HG03108 (cell line): ENCODE data around the gene RGS5.

ENCODE experiments used
- ATAC-seq: cut with Tn5 transposase; IDR thresholded peaks from one replicate; pipeline ENCODE4 v1.9.1; 2021; ENCODE audit warnings: moderate library complexity; ENCODE audit not compliant: unreplicated experiment

The RGS5 gene

DNA sequence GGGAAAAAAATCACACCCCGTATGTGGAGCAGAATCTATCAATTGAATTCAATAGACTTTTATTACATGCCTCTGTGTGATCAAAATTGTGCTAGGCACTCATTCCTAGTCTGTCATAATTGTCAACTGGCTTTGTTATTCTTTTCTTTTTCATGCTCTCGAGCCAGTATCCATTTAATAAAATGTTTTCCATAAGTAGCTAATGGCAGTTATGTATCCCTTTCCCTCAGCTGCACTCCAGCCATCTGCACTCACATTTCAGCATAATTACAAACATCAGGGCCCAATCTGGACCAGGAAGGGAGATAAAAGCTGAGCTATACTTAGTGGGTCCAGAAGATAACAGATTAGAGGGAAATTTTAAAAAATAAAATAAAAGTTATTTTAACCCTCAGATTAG, 15.9 kb downstream of the RGS5 start:
- ATAC-seq = no peak

DNA sequence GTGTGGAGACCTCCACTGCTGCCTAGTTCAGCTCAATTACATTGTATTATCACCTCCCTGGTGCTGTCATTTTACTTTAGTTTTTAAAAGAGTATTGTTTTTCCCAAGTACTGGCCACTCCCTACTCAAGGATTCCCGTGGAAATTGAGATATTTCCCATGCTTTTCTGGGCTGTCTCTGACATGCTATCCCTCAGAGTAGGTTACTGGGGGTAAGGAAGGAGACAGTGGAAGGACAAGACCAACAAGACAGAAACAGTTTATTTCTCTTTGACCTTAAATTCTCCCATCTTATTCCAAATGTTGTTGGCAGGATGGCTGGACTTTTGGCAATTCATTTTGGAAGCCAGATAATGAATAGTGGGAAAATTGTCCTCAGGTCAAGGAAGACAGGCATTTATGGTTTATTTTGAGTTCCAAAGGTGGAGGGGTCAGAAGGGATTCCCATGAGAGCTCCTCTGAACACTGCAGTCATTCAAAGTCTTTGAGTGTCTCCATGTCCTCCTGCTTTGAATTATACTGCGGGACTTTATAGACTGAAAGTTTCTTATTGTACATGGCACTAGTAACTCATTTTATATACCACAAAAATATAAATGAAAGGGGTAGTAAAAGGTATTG, 20.3 kb downstream of the RGS5 start:
- ATAC-seq = no peak

DNA sequence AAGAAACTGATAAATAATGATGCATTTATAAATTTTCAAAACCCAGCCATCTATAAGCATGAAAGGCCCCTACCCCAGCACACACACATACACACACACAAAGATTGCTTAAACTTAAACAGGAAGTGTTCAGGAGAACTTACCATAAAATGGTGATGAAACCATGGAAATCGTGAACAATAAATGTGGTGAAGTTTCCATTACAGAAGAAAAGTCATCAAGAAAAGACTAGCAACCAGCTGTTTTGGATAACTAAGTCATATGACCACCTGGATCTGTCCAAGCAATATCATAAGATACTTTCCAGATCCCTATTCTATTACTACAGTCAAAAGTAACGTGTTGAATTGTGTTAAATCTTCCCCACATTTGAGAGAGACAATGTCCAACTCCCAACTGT, 24.1 kb downstream of the RGS5 start:
- ATAC-seq = no peak

DNA sequence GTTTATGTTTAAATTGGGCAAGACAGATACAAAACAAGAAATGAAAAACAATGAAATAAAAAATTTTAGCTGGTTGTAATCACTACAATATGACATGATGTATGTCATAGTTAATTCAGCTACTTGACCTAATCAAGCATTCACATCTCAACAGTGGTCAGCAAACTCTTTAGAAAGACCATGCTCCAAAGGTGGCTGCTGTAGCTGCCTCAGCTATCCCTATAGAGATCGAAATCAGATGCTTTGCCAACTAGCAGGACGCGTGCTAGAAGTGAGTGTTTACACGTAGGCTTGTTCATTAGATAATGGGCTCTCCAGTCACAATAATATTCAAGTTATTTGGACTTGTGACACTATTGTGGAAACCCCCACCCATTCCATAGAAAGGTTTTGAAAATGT, 25.9 kb downstream of the RGS5 start:
- no peak for ATAC-seq

DNA sequence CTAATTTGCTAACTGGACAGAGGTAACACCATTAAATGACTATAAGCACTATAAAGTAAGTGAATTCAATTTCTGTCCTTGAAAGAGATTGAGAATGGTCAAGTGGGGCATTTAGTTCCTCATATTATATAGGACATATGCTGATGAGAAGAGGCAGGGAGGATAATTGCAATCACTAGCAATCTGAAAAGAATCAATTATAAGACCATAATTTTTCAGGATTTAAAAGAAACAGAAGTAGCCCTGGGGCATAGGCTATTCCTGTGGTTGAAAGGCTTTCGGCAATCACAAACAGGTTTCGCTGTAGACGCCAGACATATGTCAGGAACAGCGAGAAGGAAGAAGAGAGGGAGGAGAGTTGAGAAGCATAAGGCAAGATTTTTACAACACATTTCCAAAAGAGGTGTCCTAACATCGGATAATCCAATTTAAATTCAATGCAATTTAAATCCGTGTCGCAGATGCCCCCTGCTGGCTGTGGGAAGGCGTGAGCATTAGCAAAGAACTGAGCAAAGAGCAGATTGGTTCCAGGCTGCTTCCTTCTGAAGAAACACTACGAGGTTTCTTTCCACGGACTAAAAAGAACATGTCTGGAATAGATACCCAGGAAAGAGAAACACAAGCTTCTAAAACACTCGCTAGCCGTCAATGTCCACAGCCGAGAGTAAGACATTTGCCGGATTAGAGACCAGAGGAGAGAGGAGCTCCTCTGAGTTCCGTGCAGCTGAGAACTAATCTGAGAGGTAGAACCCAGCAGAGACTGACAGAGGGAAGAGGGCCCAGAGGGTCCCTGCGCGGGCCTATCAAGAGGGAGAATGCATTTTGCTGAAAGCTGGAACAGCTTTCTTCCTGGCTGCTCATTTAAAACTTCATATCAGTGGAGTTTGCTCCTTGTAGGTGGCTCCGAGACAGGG, 27.9 kb downstream of the RGS5 start:
- no peak for ATAC-seq

DNA sequence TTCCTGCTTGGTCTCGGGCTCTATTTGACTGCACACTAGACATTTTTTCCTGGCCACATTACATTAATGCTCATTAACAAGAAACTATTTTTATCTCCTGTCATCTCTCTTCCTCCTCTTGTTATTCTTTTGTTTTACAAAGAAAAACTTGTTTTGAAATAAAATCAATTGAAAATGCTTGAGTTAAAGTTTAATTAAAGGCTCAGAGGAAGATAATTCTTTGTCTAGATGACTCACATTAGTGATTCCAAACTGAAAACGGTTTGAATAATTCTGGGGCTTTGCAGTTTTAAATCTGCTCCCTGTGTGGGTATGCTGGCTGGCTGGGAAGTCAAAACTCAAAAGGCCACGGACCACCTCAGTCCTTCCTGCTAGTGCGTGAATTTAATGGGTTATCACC, 29.6 kb downstream of the RGS5 start:
- no peak for ATAC-seq

DNA sequence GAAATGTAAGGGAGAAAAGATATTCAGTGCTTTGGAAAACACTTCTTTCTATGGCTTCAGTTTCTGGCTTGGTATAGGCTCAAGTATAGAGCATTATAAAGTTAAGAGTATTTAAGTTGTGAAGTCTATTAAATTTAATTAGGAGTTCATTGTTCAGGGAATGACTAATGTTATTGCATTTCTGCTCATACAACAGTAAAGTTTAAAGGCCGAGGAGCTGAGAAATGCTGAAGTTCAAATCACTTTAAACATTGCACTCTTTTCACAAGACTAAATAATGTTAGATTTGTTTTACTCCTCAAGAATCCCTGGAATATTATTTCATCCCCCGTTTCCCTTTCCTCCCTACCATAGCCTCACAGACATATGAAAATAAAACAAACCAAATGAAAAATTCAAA, 30.1 kb downstream of the RGS5 start:
- no peak for ATAC-seq

DNA sequence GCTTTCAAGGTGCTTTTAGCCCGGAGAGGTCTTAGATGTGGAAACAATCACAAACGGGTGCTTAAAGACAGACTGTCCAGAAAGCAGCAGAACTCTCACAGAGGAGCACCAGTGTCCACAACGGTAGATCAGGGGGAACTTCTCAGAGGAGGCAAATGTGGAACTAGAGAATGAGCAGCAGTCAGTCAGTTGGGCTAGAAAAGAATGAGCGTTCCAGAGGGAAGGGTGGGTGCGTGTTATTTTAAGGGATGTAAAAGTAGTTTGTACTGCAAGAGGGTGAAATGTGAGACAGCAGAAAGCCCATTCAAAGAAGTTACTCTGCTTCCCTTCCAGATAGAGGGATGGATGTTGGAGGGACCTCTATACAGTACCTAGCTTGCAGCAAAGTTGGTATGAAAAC, 30.9 kb downstream of the RGS5 start:
- no peak for ATAC-seq

DNA sequence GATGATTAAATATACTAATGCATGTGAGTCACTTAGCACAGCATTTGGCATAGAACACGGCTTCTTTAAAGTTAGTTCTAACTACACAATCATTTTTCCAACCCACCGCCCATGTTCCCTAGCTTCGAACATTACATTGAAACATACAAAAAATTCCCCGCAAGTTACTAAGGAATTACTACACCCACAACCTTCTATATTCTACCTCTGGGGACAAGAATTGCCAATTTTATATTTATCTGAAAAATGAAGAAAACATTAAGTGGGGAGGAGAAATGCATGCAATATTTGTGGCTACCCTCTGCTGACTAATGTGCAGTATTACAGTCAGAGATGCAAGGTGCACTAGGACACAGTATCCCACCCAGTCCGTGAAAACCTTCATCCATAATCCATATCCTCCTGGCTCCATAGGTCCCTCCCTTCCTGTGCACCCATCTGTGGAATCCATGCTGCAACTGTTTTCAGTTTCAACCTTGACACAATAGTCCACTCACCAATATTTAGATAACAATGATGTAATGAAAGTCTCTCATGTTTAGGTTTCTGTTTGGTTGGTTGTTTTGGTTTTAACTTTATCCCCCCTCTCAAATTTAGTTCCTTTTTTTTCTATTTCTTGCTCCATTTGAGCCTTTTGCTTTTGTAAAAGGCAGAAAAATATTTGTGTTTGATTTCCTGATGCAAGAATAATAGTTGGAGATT, 31.6 kb downstream of the RGS5 start:
- no peak for ATAC-seq

DNA sequence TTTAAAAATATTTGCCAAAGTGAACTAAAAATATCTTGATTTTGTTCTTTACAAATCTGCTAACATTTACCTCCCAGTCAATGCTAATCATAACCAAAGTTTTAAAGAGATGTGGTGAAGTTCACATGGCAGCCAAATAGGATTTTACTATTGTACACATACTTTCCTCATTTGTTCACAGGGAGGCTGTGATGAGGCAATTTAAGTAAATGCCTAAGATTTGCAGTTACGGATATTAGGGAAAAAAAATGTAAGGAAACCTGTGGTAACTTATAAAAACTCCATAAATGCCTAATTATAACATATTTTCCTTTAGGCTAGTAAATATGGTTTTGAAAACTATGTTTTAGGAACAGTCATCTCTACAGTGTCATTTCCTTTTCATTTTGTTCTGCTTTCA, 32.4 kb downstream of the RGS5 start:
- ATAC-seq = no peak

DNA sequence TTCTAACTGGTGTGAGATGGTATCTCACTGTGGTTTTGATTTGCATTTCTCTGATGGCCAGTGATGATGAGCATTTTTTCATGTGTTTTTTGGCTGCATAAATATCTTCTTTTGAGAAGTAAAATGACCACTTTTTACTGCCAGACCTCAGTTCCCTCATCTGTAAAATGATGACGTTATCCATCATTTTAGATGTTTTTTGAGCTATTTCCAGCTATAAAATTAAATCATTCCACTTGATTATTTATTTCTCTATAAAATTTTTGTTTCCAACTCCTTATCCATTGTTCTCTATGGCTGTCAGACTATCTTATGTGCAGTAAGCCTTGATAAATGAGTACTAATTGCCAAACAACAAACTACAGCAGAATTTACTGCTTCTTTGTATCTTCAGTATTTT, 33.2 kb downstream of the RGS5 start:
- ATAC-seq = no peak

DNA sequence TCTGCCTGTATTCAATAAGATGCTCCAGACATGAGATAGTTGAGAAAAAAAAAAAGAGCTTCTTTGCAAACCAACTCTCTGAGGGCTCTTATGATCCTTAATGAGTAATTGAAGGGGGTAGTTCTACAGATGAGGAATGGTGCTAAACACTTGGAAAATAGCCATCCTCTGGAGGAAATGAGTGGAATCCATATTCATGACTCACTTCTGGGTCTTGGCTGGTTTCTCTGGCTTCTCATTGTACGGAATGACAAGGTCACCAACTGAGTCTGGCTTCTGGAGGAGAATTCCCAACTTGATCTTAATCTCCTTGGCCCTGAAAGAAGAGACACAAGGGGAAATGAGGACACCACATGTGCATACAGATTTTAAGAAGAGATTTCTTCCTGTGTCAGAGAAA, 34.7 kb downstream of the RGS5 start:
- ATAC-seq = no peak

DNA sequence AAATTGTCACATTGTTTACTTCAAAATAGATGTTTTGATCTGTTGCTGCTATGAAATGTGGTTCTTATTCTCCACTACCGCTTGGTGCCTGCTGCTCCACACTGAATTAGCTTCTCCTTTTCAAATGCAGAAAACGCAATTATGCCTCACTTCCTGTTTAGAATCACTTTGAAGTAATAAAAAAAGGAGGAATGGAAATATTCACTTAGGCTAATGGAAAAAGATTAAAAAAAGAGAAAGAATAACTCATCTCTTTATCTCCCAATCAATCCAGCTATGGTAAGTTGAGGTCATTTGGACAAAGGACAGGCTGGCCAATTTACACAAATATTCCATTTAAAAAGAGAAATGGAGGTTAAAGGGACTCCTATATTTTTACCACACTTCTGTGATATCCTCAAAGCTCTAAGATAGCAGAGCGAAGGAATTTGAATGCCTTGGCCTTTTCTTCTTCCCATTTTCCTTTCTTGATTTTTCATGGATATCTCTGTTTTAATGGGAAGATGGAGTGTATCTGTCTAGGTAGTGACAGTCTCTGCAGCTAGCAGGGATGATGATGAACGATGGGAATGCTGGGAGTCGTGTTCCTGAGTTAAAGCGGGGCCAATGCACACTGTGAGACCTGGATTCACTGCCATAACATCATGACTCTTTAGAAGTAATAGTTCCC, 35.7 kb downstream of the RGS5 start:
- no peak for ATAC-seq

DNA sequence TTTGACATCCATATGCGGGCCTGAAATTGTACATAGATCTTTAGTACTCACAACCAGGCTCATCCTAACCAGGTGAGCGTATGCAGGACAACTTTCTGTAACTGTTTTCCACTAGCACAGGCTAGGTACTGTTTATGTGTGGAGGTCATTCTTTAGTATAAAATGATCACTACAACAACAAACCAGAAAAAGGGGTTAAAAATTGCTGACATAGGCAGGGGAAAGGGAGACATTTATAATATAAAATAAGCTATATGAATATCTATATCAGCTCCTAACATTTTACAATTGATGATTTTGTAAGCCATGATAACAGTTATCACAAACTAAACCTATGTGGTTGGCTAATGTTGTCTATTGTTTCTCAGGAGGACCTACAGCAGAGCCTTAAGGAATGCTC, 37.6 kb downstream of the RGS5 start:
- ATAC-seq = no peak

DNA sequence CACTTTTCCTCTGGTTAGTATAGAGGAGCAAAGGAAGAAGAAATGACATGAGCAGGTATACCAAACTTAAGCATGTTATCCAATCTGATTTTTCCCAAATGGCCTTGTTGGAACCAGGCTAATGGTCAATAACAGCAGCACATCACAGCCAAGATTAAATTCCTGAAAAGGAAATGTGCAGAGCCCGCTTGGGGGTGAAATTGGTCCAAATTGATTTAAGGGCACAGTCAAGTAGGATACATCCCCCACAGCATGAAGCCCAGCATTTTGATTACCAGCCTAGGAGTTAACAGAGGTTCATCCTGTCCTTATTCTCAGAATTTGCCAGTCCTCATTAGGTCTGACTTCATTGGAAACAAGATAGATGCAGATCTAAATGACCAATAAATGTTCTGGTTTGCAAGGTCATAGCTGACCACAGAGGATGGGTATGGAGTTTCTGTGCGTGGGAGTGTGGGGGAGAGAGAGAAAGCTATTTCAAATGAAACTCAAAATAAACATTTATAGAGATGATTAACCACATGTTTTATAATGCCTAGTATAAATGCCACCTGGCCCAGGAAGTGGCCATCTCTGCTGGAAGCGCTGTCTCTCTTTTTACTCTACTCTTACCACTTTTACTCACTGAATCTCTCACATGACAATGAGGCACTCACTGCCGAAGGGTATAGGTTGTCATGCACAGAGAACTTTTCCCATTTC, 38.7 kb downstream of the RGS5 start:
- no peak for ATAC-seq

DNA sequence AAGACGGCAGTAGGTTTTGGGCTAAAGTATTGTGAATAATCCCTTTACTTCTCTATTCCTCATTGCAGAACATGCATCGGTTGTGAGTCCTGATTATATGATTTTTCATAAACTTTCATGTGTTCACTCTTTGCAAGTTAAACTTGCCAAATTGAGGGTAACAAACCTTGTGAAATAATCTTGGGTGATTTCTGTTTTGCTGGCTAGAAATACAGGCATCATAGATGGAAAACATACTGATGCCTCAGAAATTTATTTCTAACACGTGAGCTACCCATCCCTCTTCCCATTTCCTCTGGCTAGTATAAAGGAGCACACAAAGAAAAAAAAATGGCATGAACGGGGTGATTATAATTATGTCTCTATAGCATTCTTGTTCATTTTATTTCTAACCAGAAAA, 39.6 kb downstream of the RGS5 start:
- no peak for ATAC-seq

DNA sequence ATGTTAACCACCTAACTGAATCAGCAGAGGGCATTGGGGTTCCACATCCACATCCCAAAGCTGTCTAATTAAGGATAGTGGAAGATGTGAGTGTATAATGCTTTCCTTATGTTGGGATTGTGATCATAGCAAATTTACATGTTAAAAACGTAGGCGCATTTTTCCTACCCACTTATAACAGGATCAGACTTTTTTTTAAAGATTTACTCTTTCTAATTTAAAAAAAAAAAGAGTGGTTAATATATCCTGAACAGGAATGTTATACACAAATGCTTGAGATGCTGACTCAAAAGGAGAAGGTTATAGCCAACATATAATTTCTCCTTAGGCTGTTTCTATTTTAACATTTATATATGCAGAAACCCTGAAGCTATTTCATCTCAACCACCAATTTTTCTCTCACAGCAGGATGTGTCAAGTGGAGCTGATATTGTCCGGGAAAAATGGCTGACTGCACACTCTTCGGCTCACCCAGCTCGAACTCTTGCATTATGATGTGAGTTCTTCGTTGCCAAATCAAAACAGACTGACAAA, 40.3 kb downstream of the RGS5 start:
- ATAC-seq = no peak

DNA sequence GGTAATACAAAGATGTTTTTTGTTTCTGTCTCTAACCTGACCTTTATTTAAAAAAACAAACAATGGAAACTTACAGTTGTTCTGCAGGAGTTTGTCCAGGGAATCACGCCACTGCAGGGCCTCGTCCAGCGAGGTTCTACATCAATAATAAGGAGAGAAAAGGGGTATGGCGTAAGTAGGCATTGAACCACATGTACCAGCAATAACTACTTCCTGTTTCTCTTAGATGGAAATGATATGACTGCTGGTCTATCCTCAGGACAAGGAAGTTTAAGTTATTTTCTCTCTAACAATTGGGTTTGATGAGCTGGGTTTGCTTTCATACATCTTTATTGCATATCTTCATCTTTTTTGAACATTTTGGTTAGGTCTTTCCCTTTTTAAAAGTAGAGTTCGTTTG, 40.9 kb downstream of the RGS5 start:
- no peak for ATAC-seq

DNA sequence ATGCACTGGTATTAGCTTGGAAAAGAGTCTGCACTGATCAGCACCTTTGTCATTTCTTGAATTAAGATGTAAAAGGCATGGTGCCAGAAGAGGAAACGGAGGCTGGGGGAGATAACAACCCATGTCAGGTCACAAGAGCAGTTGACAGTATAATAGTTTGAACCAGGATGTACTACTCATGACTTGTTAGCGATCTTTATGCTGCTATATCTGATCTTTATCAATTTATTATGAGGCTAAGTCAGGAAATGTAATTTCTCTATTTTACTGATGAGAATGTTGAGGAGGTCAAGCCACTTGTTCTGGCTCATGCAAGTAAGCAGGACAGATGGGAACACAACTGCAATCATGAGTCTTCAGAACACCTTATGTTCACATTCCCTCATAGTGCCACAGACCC, 41.4 kb downstream of the RGS5 start:
- ATAC-seq = no peak

DNA sequence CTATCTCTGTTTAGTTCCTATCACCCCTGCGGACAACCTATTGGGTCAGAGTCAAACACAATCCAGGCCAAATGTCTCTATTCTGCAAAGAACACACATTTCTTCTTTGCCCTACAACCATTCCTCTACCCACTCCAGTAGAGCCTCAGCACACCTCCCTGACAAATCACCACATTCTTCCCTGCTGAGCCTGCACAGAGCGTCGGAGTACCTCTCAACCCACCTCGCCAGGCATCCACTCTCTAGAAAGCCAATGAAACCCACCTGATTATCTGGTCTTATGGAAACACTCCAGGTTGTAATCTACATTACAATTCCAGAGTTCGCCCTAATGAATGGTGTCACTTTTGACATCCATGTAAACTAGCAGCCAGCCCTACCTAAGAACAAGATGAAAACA, 47.1 kb downstream of the RGS5 start:
- no peak for ATAC-seq

DNA sequence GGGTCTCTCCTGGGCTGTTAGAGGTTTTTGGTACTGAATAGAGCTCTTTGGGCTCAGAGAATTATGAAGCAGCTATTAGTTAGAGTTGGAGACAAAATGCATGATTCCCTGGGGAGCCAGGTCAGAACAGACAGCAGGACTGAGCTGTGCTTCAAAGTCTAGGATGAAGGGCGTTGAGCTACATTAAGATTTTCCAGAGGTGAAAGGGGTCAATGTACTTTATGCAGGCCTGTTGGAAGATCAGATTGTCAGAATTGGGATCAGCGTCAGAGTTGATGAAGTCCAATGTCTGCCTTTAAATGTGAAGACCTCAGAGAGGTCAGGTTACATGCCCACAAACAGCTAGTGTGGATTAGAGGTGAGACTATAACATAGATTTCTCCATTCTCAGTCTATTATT, 53.8 kb downstream of the RGS5 start:
- ATAC-seq = no peak
